Stimulated activated CD8-positive, alpha-beta memory T cell treated with anti-CD3 and anti-CD28 coated beads, Interleukin-2, amount 100 ng/mL, for 1 hour (primary cell): Measurements from ENCODE around the gene SEMA3E.

Experiments
- DNase-seq, 2 donors: peaks; one replicate each; pipeline ENCODE4 v3.0.0-alpha.2; 2020; ENCODE audit warnings: low read depth in 2 of 2

The SEMA3E gene

GRCh38 chr7:83640731-83641537 is 8.0 kb downstream of the SEMA3E start:
- no peak for DNase-seq

GRCh38 chr7:83640240-83640639 is 8.7 kb downstream of the SEMA3E start:
- no peak for DNase-seq

GRCh38 chr7:83633516-83633915 is 15.4 kb downstream of the SEMA3E start:
- no peak for DNase-seq

GRCh38 chr7:83629117-83629880 is 19.6 kb downstream of the SEMA3E start:
- no peak for DNase-seq

GRCh38 chr7:83617858-83618257 is 31.1 kb downstream of the SEMA3E start:
- no peak for DNase-seq

- no peak for DNase-seq
Observed at GRCh38 chr7:83614112-83614511, 34.8 kb downstream of the SEMA3E start.

GRCh38 chr7:83613232-83613631 is 35.7 kb downstream of the SEMA3E start:
- DNase-seq = no peak

- no peak for DNase-seq
Observed at GRCh38 chr7:83611776-83612175, 37.2 kb downstream of the SEMA3E start.

GRCh38 chr7:83610649-83611304 is 38.2 kb downstream of the SEMA3E start:
- DNase-seq = no peak

- DNase-seq = no peak
Observed at GRCh38 chr7:83608716-83609115, 40.2 kb downstream of the SEMA3E start.

GRCh38 chr7:83603649-83604048 is 45.3 kb downstream of the SEMA3E start:
- no peak for DNase-seq

GRCh38 chr7:83599131-83599530 is 49.8 kb downstream of the SEMA3E start:
- no peak for DNase-seq

- no peak for DNase-seq
Observed at GRCh38 chr7:83593921-83594475, 54.9 kb downstream of the SEMA3E start.

GRCh38 chr7:83588602-83589240 is 60.2 kb downstream of the SEMA3E start:
- DNase-seq = no peak

- no peak for DNase-seq
Observed at GRCh38 chr7:83586281-83586680, 62.7 kb downstream of the SEMA3E start.

- no peak for DNase-seq
Observed at GRCh38 chr7:83581667-83582435, 67.1 kb downstream of the SEMA3E start.

- no peak for DNase-seq
Observed at GRCh38 chr7:83579740-83580139, 69.2 kb downstream of the SEMA3E start.

- DNase-seq = no peak
Observed at GRCh38 chr7:83575436-83575835, 73.5 kb downstream of the SEMA3E start.

- no peak for DNase-seq
Observed at GRCh38 chr7:83574616-83575015, 74.3 kb downstream of the SEMA3E start.

GRCh38 chr7:83562960-83563359 is 86.0 kb downstream of the SEMA3E start:
- no peak for DNase-seq

- no peak for DNase-seq
Observed at GRCh38 chr7:83562289-83562688, 86.7 kb downstream of the SEMA3E start.
